ENCODE measurements around the gene EPN1.

EPN1 gene

GRCh38 chr19:55670280-55671053 lies 4.6 kb upstream of the EPN1 start:
- Histone ChIP-seq H2BK15ac (ENCODE audit: low read length) (peak overlapping the region; percentile 89), H3K4me1 (ENCODE audit: control insufficient read depth in 2 of 2, insufficient read depth in 1 of 2, low read depth in 1 of 2, low read length in 2 of 2) (peaks cover 5 to 13% of the 10 kb centered on the region in 2 donors), H3K14ac (ENCODE audit: low read length) (peak overlapping the region; percentile 100), H3K36me3 (replicated peaks in 1 of 2; ENCODE audit: control insufficient read depth in 2 of 2, insufficient read depth in 2 of 2, low read length in 2 of 2) (peaks cover 55 to 81% of the 10 kb centered on the region in 2 donors), H3K9me3 (replicated peaks in 1 of 2; ENCODE audit: control insufficient read depth in 2 of 2, insufficient read depth in 1 of 2, low read depth in 1 of 2, low read length in 2 of 2) (no peaks in the 10 kb centered on the region), H3K4me3 (ENCODE audit: low read length in 2 of 2) (peak overlapping the region in 1 of 2 donors; percentile 4), H3K27me3 (ENCODE audit: control insufficient read depth in 3 of 3, insufficient read depth in 3 of 3, low read depth in 1 of 3, low read length in 3 of 3) (no peaks in the 10 kb centered on the region), H4K8ac (ENCODE audit: low read depth, low read length) (peak overlapping the region; percentile 100), H2BK12ac (ENCODE audit: low read length) (peak overlapping the region; percentile 100), H4K91ac (ENCODE audit: low read depth, low read length, poor library complexity) (peak overlapping the region; percentile 100), H3K79me1 (ENCODE audit: low read depth, low read length) (peaks cover 35% of the 10 kb centered on the region), H3K23ac (ENCODE audit: low read depth, low read length, poor library complexity) (peak overlapping the region; percentile 100), H3K9ac (ENCODE audit: low read depth, low read length, poor library complexity) (peak overlapping the region; percentile 96), H3K4me2 (ENCODE audit: insufficient read depth, low read length, poor library complexity, severe bottlenecking) (peak overlapping the region; percentile 25), H2BK5ac (ENCODE audit: low read length) (peak overlapping the region; percentile 11), H2AK5ac (ENCODE audit: low read depth, low read length) (peak overlapping the region; percentile 95), H3K18ac (ENCODE audit: low read length) (peak overlapping the region; percentile 99), H3K4ac (ENCODE audit: low read length) (peak overlapping the region; percentile 100), H3K27ac (replicated peaks; ENCODE audit: low read length) (no peak overlapping the region), H2BK120ac (ENCODE audit: low read depth, low read length) (peak overlapping the region; percentile 96), H2AFZ (ENCODE audit: low read length) (no peak overlapping the region)
- no CpG with 5 or more reads among the region's 23 CpGs for WGBS, 2 donors (ENCODE audit: extremely low coverage in 2 of 2, insufficient read length in 2 of 2, insufficient replicate concordance in 1 of 2)
- DNase-seq (ENCODE audit: low spot score), result no peak

GRCh38 chr19:55671054-55671378 lies 4.0 kb upstream of the EPN1 start:
- Histone ChIP-seq H3K9me3 (replicated peaks in 1 of 2; ENCODE audit: control insufficient read depth in 2 of 2, insufficient read depth in 1 of 2, low read depth in 1 of 2, low read length in 2 of 2) (no peaks in the 10 kb centered on the region), H3K27me3 (ENCODE audit: control insufficient read depth in 3 of 3, insufficient read depth in 3 of 3, low read depth in 1 of 3, low read length in 3 of 3) (no peaks in the 10 kb centered on the region), H3K36me3 (replicated peaks in 1 of 2; ENCODE audit: control insufficient read depth in 2 of 2, insufficient read depth in 2 of 2, low read length in 2 of 2) (peaks cover 52 to 76% of the 10 kb centered on the region in 2 donors), H3K27ac (replicated peaks; ENCODE audit: low read length) (no peak overlapping the region), H2BK12ac (ENCODE audit: low read length) (no peak overlapping the region), H2BK15ac (ENCODE audit: low read length) (no peak overlapping the region), H2BK5ac (ENCODE audit: low read length) (peak overlapping the region; percentile 11), H3K4me3 (ENCODE audit: low read length in 2 of 2) (no peak overlapping the region), H3K4me1 (ENCODE audit: control insufficient read depth in 2 of 2, insufficient read depth in 1 of 2, low read depth in 1 of 2, low read length in 2 of 2) (peaks cover 8 to 15% of the 10 kb centered on the region in 2 donors), H3K14ac (ENCODE audit: low read length) (no peak overlapping the region), H3K9ac (ENCODE audit: low read depth, low read length, poor library complexity) (no peak overlapping the region), H3K18ac (ENCODE audit: low read length) (no peak overlapping the region), H3K4me2 (ENCODE audit: insufficient read depth, low read length, poor library complexity, severe bottlenecking) (no peak overlapping the region), H3K23ac (ENCODE audit: low read depth, low read length, poor library complexity) (no peak overlapping the region), H2AFZ (ENCODE audit: low read length) (no peak overlapping the region), H3K79me1 (ENCODE audit: low read depth, low read length) (peaks cover 32% of the 10 kb centered on the region), H3K4ac (ENCODE audit: low read length) (no peak overlapping the region), H2BK120ac (ENCODE audit: low read depth, low read length) (no peak overlapping the region), H4K91ac (ENCODE audit: low read depth, low read length, poor library complexity) (no peak overlapping the region), H2AK5ac (ENCODE audit: low read depth, low read length) (no peak overlapping the region), H4K8ac (ENCODE audit: low read depth, low read length) (no peak overlapping the region)
- no peak for DNase-seq (ENCODE audit: low spot score)
- no CpG with 5 or more reads among the region's 2 CpGs for WGBS, 2 donors (ENCODE audit: extremely low coverage in 2 of 2, insufficient read length in 2 of 2, insufficient replicate concordance in 1 of 2)

GRCh38 chr19:55672418-55672817 lies 2.6 kb upstream of the EPN1 start:
- Histone ChIP-seq H3K18ac (ENCODE audit: low read length) (no peak overlapping the region), H3K4ac (ENCODE audit: low read length) (no peak overlapping the region), H3K9me3 (replicated peaks in 1 of 2; ENCODE audit: control insufficient read depth in 2 of 2, insufficient read depth in 1 of 2, low read depth in 1 of 2, low read length in 2 of 2) (no peaks in the 10 kb centered on the region), H3K23ac (ENCODE audit: low read depth, low read length, poor library complexity) (no peak overlapping the region), H2AK5ac (ENCODE audit: low read depth, low read length) (no peak overlapping the region), H3K4me3 (ENCODE audit: low read length in 2 of 2) (no peak overlapping the region), H2BK5ac (ENCODE audit: low read length) (no peak overlapping the region), H4K91ac (ENCODE audit: low read depth, low read length, poor library complexity) (no peak overlapping the region), H4K8ac (ENCODE audit: low read depth, low read length) (no peak overlapping the region), H3K4me2 (ENCODE audit: insufficient read depth, low read length, poor library complexity, severe bottlenecking) (no peak overlapping the region), H2BK15ac (ENCODE audit: low read length) (no peak overlapping the region), H3K14ac (ENCODE audit: low read length) (no peak overlapping the region), H3K27ac (replicated peaks; ENCODE audit: low read length) (no peak overlapping the region), H2BK12ac (ENCODE audit: low read length) (no peak overlapping the region), H2AFZ (ENCODE audit: low read length) (no peak overlapping the region), H3K9ac (ENCODE audit: low read depth, low read length, poor library complexity) (no peak overlapping the region), H3K4me1 (ENCODE audit: control insufficient read depth in 2 of 2, insufficient read depth in 1 of 2, low read depth in 1 of 2, low read length in 2 of 2) (peaks cover 8 to 23% of the 10 kb centered on the region in 2 donors), H3K79me1 (ENCODE audit: low read depth, low read length) (peaks cover 23% of the 10 kb centered on the region), H3K36me3 (replicated peaks in 1 of 2; ENCODE audit: control insufficient read depth in 2 of 2, insufficient read depth in 2 of 2, low read length in 2 of 2) (peaks cover 38 to 70% of the 10 kb centered on the region in 2 donors), H2BK120ac (ENCODE audit: low read depth, low read length) (no peak overlapping the region), H3K27me3 (ENCODE audit: control insufficient read depth in 3 of 3, insufficient read depth in 3 of 3, low read depth in 1 of 3, low read length in 3 of 3) (no peaks in the 10 kb centered on the region)
- no CpG with 5 or more reads among the region's 5 CpGs for WGBS, 2 donors (ENCODE audit: extremely low coverage in 2 of 2, insufficient read length in 2 of 2, insufficient replicate concordance in 1 of 2)
- DNase-seq (ENCODE audit: low spot score), result no peak

GRCh38 chr19:55673465-55673864 lies 1.6 kb upstream of the EPN1 start:
- H3K4ac ChIP-seq (ENCODE audit: low read length), result no peak overlapping the region
- peaks cover 8 to 23% of the 10 kb centered on the region in 2 donors for H3K4me1 ChIP-seq (ENCODE audit: control insufficient read depth in 2 of 2, insufficient read depth in 1 of 2, low read depth in 1 of 2, low read length in 2 of 2)
- no peak for DNase-seq (ENCODE audit: low spot score)
- H3K23ac ChIP-seq (ENCODE audit: low read depth, low read length, poor library complexity), result no peak overlapping the region
- peaks cover 36 to 70% of the 10 kb centered on the region in 2 donors for H3K36me3 ChIP-seq (replicated peaks in 1 of 2; ENCODE audit: control insufficient read depth in 2 of 2, insufficient read depth in 2 of 2, low read length in 2 of 2)
- H4K8ac ChIP-seq (ENCODE audit: low read depth, low read length), result no peak overlapping the region
- H3K4me3 ChIP-seq (ENCODE audit: low read length in 2 of 2), result no peak overlapping the region
- H4K91ac ChIP-seq (ENCODE audit: low read depth, low read length, poor library complexity), result no peak overlapping the region
- no CpG with 5 or more reads among the region's 9 CpGs for WGBS, 2 donors (ENCODE audit: extremely low coverage in 2 of 2, insufficient read length in 2 of 2, insufficient replicate concordance in 1 of 2)
- H3K9me3 ChIP-seq (replicated peaks in 1 of 2; ENCODE audit: control insufficient read depth in 2 of 2, insufficient read depth in 1 of 2, low read depth in 1 of 2, low read length in 2 of 2), result no peaks in the 10 kb centered on the region
- no peak overlapping the region for H3K18ac ChIP-seq (ENCODE audit: low read length)
- H2BK12ac ChIP-seq (ENCODE audit: low read length), result no peak overlapping the region
- H3K27me3 ChIP-seq (ENCODE audit: control insufficient read depth in 3 of 3, insufficient read depth in 3 of 3, low read depth in 1 of 3, low read length in 3 of 3), result no peaks in the 10 kb centered on the region
- no peak overlapping the region for H2BK15ac ChIP-seq (ENCODE audit: low read length)
- peaks cover 20% of the 10 kb centered on the region for H3K79me1 ChIP-seq (ENCODE audit: low read depth, low read length)
- no peak overlapping the region for H3K27ac ChIP-seq (replicated peaks; ENCODE audit: low read length)
- H2BK120ac ChIP-seq (ENCODE audit: low read depth, low read length), result no peak overlapping the region
- no peak overlapping the region for H3K9ac ChIP-seq (ENCODE audit: low read depth, low read length, poor library complexity)
- H2AK5ac ChIP-seq (ENCODE audit: low read depth, low read length), result no peak overlapping the region
- no peak overlapping the region for H3K14ac ChIP-seq (ENCODE audit: low read length)
- H2BK5ac ChIP-seq (ENCODE audit: low read length), result no peak overlapping the region
- no peak overlapping the region for H3K4me2 ChIP-seq (ENCODE audit: insufficient read depth, low read length, poor library complexity, severe bottlenecking)
- H2AFZ ChIP-seq (ENCODE audit: low read length), result no peak overlapping the region

Measured in neuronal stem cell (in vitro differentiated cells).